HG02973 (cell line): ENCODE results near the gene MYO18B.

ENCODE experiments used
- ATAC-seq: cut with Tn5 transposase; IDR thresholded peaks from one replicate; pipeline ENCODE4 v1.9.1; 2021; ENCODE audit warnings: moderate library complexity; ENCODE audit not compliant: unreplicated experiment

MYO18B gene

GRCh38 chr22:25748704-25749103, 6.7 kb downstream of the MYO18B start:
- no peak for ATAC-seq

GRCh38 chr22:25749420-25750169, 7.6 kb downstream of the MYO18B start:
- peak; percentile 78 for ATAC-seq

- no peak for ATAC-seq
These were observed 8.7 kb downstream of the MYO18B start for GRCh38 chr22:25750569-25751173.

DNA sequence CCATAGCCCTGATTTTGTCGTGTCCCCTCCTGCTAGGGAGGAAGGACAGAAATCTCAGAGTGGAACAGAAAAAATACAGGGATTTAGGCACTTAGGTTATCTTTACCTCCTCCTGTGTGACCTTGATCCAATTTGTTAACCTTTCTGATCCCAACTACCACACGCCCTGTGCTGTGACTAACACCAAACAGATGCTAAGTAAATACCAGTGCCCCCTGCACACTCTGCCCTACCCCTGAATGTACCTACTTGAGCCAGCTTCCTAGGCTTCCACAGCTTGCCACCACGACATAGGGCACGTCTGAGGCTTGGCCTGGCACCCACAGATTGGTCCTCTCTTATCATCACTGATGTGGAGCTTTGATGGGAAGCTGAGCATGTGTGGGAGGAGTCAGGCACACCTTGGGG, 9.2 kb downstream of the MYO18B start:
- ATAC-seq = no peak

GRCh38 chr22:25752615-25753214, 10.7 kb downstream of the MYO18B start:
- no peak for ATAC-seq

DNA sequence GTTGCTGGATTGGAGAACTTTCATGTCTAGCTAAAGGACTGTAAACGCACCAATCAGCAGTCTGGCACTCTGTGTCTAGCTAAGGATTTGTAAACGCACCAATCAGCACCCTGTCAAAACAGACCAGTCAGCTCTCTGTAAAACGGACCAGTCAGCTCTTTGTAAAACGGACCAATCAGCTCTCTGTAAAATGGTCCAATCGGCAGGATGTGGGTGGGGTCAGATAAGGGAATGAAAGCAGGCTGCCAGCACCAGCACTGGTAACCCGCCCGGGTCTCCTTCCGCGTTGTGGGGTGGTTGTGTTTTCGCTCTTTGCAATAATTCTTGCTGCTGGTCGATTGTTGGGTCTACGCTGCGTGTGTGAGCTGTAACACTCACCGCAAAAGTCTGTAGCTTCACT, 11.3 kb downstream of the MYO18B start:
- ATAC-seq = no peak

GRCh38 chr22:25754527-25755202, 12.7 kb downstream of the MYO18B start:
- no peak for ATAC-seq

- no peak for ATAC-seq
These were observed 15.7 kb downstream of the MYO18B start for GRCh38 chr22:25757686-25758085.

DNA sequence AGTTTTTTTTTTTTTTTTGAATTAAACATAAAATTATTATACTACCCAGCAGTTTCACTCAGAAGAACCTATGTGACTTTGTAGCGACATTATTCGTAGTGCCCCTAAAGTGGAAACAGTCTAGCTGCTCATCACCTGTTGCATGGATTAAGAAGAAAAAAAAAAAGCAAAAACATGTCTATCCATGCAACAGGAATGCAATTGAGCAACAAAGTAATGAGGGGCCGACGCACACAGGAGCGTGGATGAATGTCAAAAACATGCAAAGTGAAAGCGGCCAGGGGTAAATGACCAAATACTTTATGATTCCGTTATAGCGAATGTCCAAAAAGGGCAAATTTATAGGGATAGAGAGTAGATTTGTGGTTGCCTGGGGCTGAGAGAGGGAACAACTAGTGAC, 16.3 kb downstream of the MYO18B start:
- no peak for ATAC-seq

- no peak for ATAC-seq
These were observed 17.8 kb downstream of the MYO18B start for GRCh38 chr22:25759825-25760231.

- ATAC-seq = no peak
These were observed 18.3 kb downstream of the MYO18B start for GRCh38 chr22:25760294-25760693.

DNA sequence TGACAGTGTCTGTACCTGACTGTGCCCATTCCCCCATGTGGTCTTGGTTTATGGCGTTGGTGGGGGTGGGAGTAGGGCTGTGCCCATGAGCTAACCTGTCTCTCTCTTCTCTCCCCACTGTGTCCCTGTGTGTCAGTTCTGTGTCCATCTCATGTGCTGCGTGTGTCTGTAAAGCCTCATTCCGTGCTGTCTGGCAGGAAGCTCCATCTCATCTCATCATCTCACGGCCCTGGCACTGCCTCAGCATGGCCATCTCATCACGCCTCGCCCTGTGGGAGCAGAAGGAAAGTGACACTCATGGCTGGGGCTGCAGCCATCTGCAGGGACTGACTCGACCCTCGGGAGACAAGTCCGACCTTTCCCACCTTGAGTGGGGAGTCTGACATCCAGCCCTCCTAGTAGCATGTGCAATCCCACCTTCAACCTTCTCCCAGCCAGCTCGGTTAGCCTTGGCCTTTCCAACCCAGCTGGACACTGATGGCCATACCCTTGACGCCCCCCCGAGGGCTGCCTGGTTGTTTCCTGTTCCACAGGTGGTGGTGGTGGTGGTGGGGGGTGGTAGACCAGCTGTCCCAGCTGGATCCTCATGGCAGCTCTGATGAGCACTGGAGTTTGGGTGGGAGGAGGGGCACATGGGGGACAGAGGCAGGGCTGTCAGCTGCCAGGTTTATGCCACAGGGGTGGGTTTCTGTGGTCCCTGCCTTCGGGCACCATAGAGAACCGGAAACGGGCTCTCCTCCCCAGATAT, 19.0 kb downstream of the MYO18B start:
- ATAC-seq = no peak

DNA sequence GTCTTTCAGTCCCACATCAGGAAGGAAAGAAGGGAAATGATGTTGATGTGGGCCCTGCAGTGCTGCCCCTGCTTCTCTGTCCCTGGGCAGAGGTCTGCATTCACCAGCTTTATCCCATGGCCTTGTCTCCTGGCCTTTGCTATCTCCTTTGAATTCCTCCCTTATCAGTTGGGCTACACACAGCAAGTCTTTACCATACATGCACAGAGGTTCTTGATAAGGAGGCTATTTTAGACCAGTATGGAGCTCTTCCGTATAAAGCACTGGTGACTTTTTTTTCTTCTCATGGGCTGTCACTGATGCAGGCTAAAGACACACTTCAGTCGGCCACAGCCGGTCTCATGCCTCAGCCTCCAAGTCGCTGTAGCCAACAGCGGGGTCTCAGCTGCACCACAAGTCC, 20.2 kb downstream of the MYO18B start:
- no peak for ATAC-seq

- no peak for ATAC-seq
These were observed 21.3 kb downstream of the MYO18B start for GRCh38 chr22:25763239-25763777.

GRCh38 chr22:25764270-25765015, 22.5 kb downstream of the MYO18B start:
- no peak for ATAC-seq

DNA sequence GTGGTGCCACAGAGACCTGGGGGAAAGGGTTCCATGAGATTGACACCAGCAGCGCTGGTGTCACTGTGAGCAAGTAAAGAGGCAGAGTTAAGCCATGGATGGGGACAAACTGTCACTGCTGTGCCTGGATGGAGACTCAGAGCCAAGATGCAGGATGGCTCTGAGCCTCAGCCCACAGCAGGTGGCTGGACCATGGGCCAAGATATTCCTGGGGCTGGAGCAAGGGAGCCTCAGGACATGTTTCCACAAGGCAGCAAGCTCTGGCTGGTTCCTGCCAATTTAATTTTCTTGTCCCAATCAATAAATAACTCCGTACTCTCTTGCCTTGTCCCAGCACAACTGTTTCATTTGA, 23.0 kb downstream of the MYO18B start:
- ATAC-seq = no peak

GRCh38 chr22:25765801-25766200, 23.8 kb downstream of the MYO18B start:
- no peak for ATAC-seq

GRCh38 chr22:25766418-25766817, 24.4 kb downstream of the MYO18B start:
- ATAC-seq = no peak

GRCh38 chr22:25770333-25770732, 28.3 kb downstream of the MYO18B start:
- ATAC-seq = no peak

- ATAC-seq = no peak
These were observed 30.3 kb downstream of the MYO18B start for GRCh38 chr22:25772288-25772687.
